CD14-positive monocyte (primary cell): ENCODE data around the gene ROR1. TPM values are rescaled to one million over a fixed set of nuclear protein-coding genes. Genes with fewer than 3 reads are reported as not detected.

ENCODE experiments used
- DNase-seq, 3 donors: peaks; one replicate each; pipeline ENCODE4 v3.0.0-alpha.2; 2011 to 2022
- H2AFZ ChIP-seq: 2 replicates; pipeline ENCODE4 v1.6.0; 2012; ENCODE audit warnings: mild to moderate bottlenecking, low read depth, low read length, inconsistent platforms; ENCODE audit not compliant: insufficient read depth, poor library complexity, severe bottlenecking
- H3K27ac ChIP-seq, 2 donors: 1 replicate in 1 of 2; 2 replicates in 1 of 2; pipeline ENCODE4 v1.5.1; 2012 to 2013; ENCODE audit warnings: low read length in 2 of 2, control low read depth in 1 of 2, inconsistent platforms in 1 of 2, low read depth in 1 of 2, mild to moderate bottlenecking in 1 of 2
- H3K27me3 ChIP-seq, 2 donors: one replicate each; pipeline versions ENCODE4 v1.6.0 to v1.6.1; 2011 to 2013; ENCODE audit warnings: low read length in 2 of 2; ENCODE audit not compliant: control insufficient read depth in 2 of 2, insufficient read depth in 2 of 2
- H3K36me3 ChIP-seq, 2 donors: replicated peaks in 1 of 2; 1 replicate in 1 of 2; 2 replicates in 1 of 2; pipeline versions ENCODE4 v1.5.1 to v1.6.1; 2012 to 2013; ENCODE audit warnings: low read length in 2 of 2, control low read depth in 1 of 2, inconsistent platforms in 1 of 2, mild to moderate bottlenecking in 1 of 2; ENCODE audit not compliant: insufficient read depth in 2 of 2, control insufficient read depth in 1 of 2
- H3K4me1 ChIP-seq, 2 donors: 1 replicate in 1 of 2; 2 replicates in 1 of 2; pipeline versions ENCODE4 v1.5.1 to v1.6.1; 2012 to 2013; ENCODE audit warnings: low read length in 2 of 2, control low read depth in 1 of 2, inconsistent platforms in 1 of 2, mild to moderate bottlenecking in 1 of 2, moderate library complexity in 1 of 2; ENCODE audit not compliant: insufficient read depth in 2 of 2, control insufficient read depth in 1 of 2
- H3K4me2 ChIP-seq: replicated peaks from 2 replicates; pipeline ENCODE3; 2012; ENCODE audit warnings: low read length, moderate library complexity, mild to moderate bottlenecking; ENCODE audit not compliant: poor library complexity, severe bottlenecking; ENCODE audit errors: extremely low read depth
- H3K4me3 ChIP-seq, 3 experiments: fragments of 200-600 bp in 1 of 3; sonication (generic) in 1 of 3; replicated peaks in 1 of 3; 1 replicate in 2 of 3; 2 replicates in 1 of 3; pipeline ENCODE4 v1.5.1; 2011 to 2013; ENCODE audit warnings: low read length in 3 of 3, mild to moderate bottlenecking in 3 of 3, control low read depth in 2 of 3, low read depth in 2 of 3, inconsistent platforms in 1 of 3, moderate library complexity in 1 of 3
- H3K79me2 ChIP-seq: 2 replicates; pipeline ENCODE4 v1.6.0; 2012; ENCODE audit warnings: mild to moderate bottlenecking, control low read depth, inconsistent platforms, low read length, moderate library complexity; ENCODE audit not compliant: insufficient read depth
- H3K9ac ChIP-seq: 2 replicates; pipeline ENCODE4 v1.6.0; 2017; ENCODE audit warnings: low read length, mild to moderate bottlenecking; ENCODE audit not compliant: insufficient read depth, poor library complexity, severe bottlenecking
- H3K9me3 ChIP-seq, 2 donors: replicated peaks in 1 of 2; 1 replicate in 1 of 2; 2 replicates in 1 of 2; pipeline versions ENCODE4 v1.5.1 to v1.6.1; 2012 to 2013; ENCODE audit warnings: low read length in 2 of 2, control low read depth in 1 of 2; ENCODE audit not compliant: control insufficient read depth in 1 of 2, insufficient read depth in 1 of 2
- H4K20me1 ChIP-seq: 2 replicates; pipeline ENCODE4 v1.6.0; 2012; ENCODE audit warnings: mild to moderate bottlenecking, low read length, control low read depth, moderate library complexity; ENCODE audit not compliant: insufficient read depth
- H3K27ac Mint-ChIP-seq, 7 donors: one replicate each; pipeline ENCODE4 v1.8.0; 2020; ENCODE audit warnings: mild to moderate bottlenecking in 7 of 7, mixed read lengths in 7 of 7, moderate library complexity in 6 of 7, inconsistent platforms in 2 of 7
- H3K27me3 Mint-ChIP-seq, 3 donors: one replicate each; pipeline ENCODE4 v1.8.0; 2021 to 2022; ENCODE audit warnings: low read depth in 3 of 3, mild to moderate bottlenecking in 3 of 3, mixed read lengths in 3 of 3, moderate library complexity in 3 of 3, inconsistent platforms in 1 of 3
- H3K36me3 Mint-ChIP-seq, 2 donors: one replicate each; pipeline ENCODE4 v1.8.0; 2020; ENCODE audit warnings: mixed read lengths in 2 of 2, inconsistent platforms in 1 of 2, mild to moderate bottlenecking in 1 of 2
- H3K4me1 Mint-ChIP-seq: one replicate; pipeline ENCODE4 v1.8.0; 2020; ENCODE audit warnings: mild to moderate bottlenecking, mixed read lengths
- H3K4me3 Mint-ChIP-seq, 2 donors: one replicate each; pipeline ENCODE4 v1.8.0; 2020; ENCODE audit warnings: mild to moderate bottlenecking in 2 of 2, mixed read lengths in 2 of 2, moderate library complexity in 1 of 2
- H3K9me3 Mint-ChIP-seq, 7 donors: one replicate each; pipeline ENCODE4 v1.8.0; 2020 to 2022; ENCODE audit warnings: mixed read lengths in 7 of 7, mild to moderate bottlenecking in 6 of 7, moderate library complexity in 6 of 7, inconsistent platforms in 2 of 7
- CTCF ChIP-seq: fragments of 200-600 bp; IDR thresholded peaks from one replicate; pipeline ENCODE4 v1.8.0; 2022; ENCODE audit warnings: antibody characterized with exemption, mild to moderate bottlenecking
- whole genome bisulfite sequencing: methylation state at CpG from one replicate; pipeline ENCODE4 v1.1.5; 2013; ENCODE audit warnings: missing lambda C conversion rate; ENCODE audit not compliant: insufficient coverage; 5-methylcytosine and 5-hydroxymethylcytosine counted together
- intact Hi-C, 2 donors: fragments of 100-400 bp; cut with micrococcal nuclease; formaldehyde crosslinking; loops; one replicate each; pipeline versions ENCODE4 v1.15.0 to v1.15.1; 2023
- polyA minus RNA-seq: library from RNA; depleted of rRNA, polyadenylated mRNA; stranded (reverse); fragments of >200 nt; gene quantifications from 2 replicates; pipeline ENCODE4 v1.2.3, GENCODE V29; 2012
- polyA plus RNA-seq, 3 donors: library from polyadenylated mRNA; depleted of rRNA in 1 of 3; unstranded in 2 of 3; stranded (reverse) in 1 of 3; fragments of 300-500 nt in 2 of 3; fragments of >200 nt in 1 of 3; fragmentation: Illumina TruSeq in 2 of 3; gene quantifications; 1 replicate in 2 of 3; 2 replicates in 1 of 3; pipeline ENCODE4 v1.2.3, GENCODE V29; 2012 to 2021
- total RNA-seq, 12 experiments: library from RNA in 1 of 12; stranded (reverse) in 1 of 12; fragments of 120-200 nt in 1 of 12; gene quantifications; one replicate each; pipeline ENCODE4 v1.2.4 and lab custom pipeline; 2013 to 2026; ENCODE audit warnings: mixed read lengths in 6 of 12, inconsistent platforms in 1 of 12

The ROR1 gene
- total RNA-seq (2013): 0.04 TPM
- not detected for polyA plus RNA-seq
- not detected in 2 replicates for polyA minus RNA-seq
- total RNA-seq (lab: John Stamatoyannopoulos, UW): 0 to 1.3 (median 0.08) reads per million in 11 experiments

GRCh38 chr1:63773815-63774616 is at the start of gene ROR1:
TSS of gene ROR1 (plus strand) at chr1:63774017.
- DNase-seq: peak in 1 of 3 donors; percentile 13
- Histone ChIP-seq H3K79me2 (no peaks in the 10 kb centered on the region), H3K4me3 (peak within 1 kb of the TSS in 1 of 3 experiments; percentile 62), H3K27ac (no peak within 1 kb of the TSS), H3K4me2 (peak within 1 kb of the TSS; percentile 68), H4K20me1 (no peaks in the 10 kb centered on the region), H3K9ac (no peak within 1 kb of the TSS), H3K4me1 (peaks cover 7 to 9% of the 10 kb centered on the region in 2 donors), H3K9me3 (no peaks in the 10 kb centered on the region), H2AFZ (no peak within 1 kb of the TSS), H3K27me3 (peaks cover 47 to 68% of the 10 kb centered on the region in 2 donors), H3K36me3 (no peaks in the 10 kb centered on the region)
- peaks cover 0 to 4% of the 10 kb centered on the region in 2 donors for H3K36me3 Mint-ChIP-seq
- under 1% methylated on average over 99 of the region's 99 CpGs for WGBS
- peaks cover 48 to 69% (median 55%) of the 10 kb centered on the region in 3 donors for H3K27me3 Mint-ChIP-seq
- peak; percentile 20 for TF ChIP-seq CTCF
- peaks cover 18% of the 10 kb centered on the region for H3K4me1 Mint-ChIP-seq
- H3K9me3 Mint-ChIP-seq: peaks cover 0 to 11% (median 4%) of the 10 kb centered on the region in 7 donors
- H3K27ac Mint-ChIP-seq: no peak within 1 kb of the TSS
- peak within 1 kb of the TSS; percentile 69 to 92 for H3K4me3 Mint-ChIP-seq
- intact Hi-C loops: no loop called here

- Histone ChIP-seq H3K9me3 (no peaks in the 10 kb centered on the region), H3K9ac (no peak overlapping the region), H3K4me3 (no peak overlapping the region), H3K27ac (no peak overlapping the region), H4K20me1 (no peaks in the 10 kb centered on the region), H3K79me2 (no peaks in the 10 kb centered on the region), H3K4me2 (no peak overlapping the region), H3K27me3 (no peaks in the 10 kb centered on the region), H3K4me1 (no peaks in the 10 kb centered on the region), H3K36me3 (no peaks in the 10 kb centered on the region), H2AFZ (no peak overlapping the region)
- peaks cover 0 to 6% (median 0%) of the 10 kb centered on the region in 7 donors for H3K9me3 Mint-ChIP-seq
- no peak for DNase-seq
- no peak overlapping the region for H3K27ac Mint-ChIP-seq
- peaks cover 2% of the 10 kb centered on the region for H3K4me1 Mint-ChIP-seq
- intact Hi-C loops: no loop called here
- no peaks in the 10 kb centered on the region for H3K36me3 Mint-ChIP-seq
- no peak overlapping the region for H3K4me3 Mint-ChIP-seq
- TF ChIP-seq CTCF: no peak
- H3K27me3 Mint-ChIP-seq: peaks cover 0 to 2% (median 2%) of the 10 kb centered on the region in 3 donors
- 100% methylated on average over 2 of the region's 3 CpGs for WGBS
Measured at GRCh38 chr1:63724375-63724899, 49.4 kb upstream of the ROR1 start.
